ENCODE results near the gene KRT4.

GRCh38 chr12:52759218-52759617 lies 54.7 kb downstream of the KRT4 start:
- TF ChIP-seq, protein P1, sequence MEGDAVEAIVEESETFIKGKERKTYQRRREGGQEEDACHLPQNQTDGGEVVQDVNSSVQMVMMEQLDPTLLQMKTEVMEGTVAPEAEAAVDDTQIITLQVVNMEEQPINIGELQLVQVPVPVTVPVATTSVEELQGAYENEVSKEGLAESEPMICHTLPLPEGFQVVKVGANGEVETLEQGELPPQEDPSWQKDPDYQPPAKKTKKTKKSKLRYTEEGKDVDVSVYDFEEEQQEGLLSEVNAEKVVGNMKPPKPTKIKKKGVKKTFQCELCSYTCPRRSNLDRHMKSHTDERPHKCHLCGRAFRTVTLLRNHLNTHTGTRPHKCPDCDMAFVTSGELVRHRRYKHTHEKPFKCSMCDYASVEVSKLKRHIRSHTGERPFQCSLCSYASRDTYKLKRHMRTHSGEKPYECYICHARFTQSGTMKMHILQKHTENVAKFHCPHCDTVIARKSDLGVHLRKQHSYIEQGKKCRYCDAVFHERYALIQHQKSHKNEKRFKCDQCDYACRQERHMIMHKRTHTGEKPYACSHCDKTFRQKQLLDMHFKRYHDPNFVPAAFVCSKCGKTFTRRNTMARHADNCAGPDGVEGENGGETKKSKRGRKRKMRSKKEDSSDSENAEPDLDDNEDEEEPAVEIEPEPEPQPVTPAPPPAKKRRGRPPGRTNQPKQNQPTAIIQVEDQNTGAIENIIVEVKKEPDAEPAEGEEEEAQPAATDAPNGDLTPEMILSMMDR (IDR thresholded peaks at IDR 0.05): no peak
- TF ChIP-seq POLR2A (IDR thresholded peaks at IDR 0.05) (no peak), EP300 (IDR thresholded peaks at IDR 0.05) (no peak)

Measured in gastroesophageal sphincter (tissue), 3 donors.